Right ventricle myocardium inferior (tissue), 1 donor: ENCODE data around the gene LIN54. TPM values are rescaled to one million over a fixed set of nuclear protein-coding genes. Genes with fewer than 3 reads are reported as not detected.

ENCODE experiments used
- total RNA-seq: library from RNA; stranded (reverse); fragmentation: NEBNext Ultra II Directional; extraction: Animal tissue kit (Norgen Biotek cat#: 25700); gene quantifications from one replicate; pipeline ENCODE4 v1.2.1, GENCODE V29; 2021
- donor health status: DM: no; HTN: yes; CAD: no; lungs with severe emphysema.

The LIN54 gene
- total RNA-seq, 1 donor from 2014 or later: 7.4 TPM

Other genes with a start within 250 kb of the LIN54 start
- 5.1 TPM for gene SCD5, start 212.0 kb downstream of the LIN54 start, total RNA-seq
- gene SEC31A, start 119.7 kb downstream of the LIN54 start, total RNA-seq: 85.6 TPM
- 5.5 TPM for gene THAP9, start 110.1 kb downstream of the LIN54 start, total RNA-seq
- 50.4 TPM for gene COPS4, start 24.4 kb upstream of the LIN54 start, total RNA-seq
- gene PLAC8, start 103.9 kb upstream of the LIN54 start, total RNA-seq: 2.2 TPM